GM20000 (cell line): ENCODE measurements around the gene HS6ST3.

Experiments
- DNase-seq: peaks from one replicate; pipeline ENCODE4 v3.0.0; 2012; ENCODE audit warnings: low spot score
- TF ChIP-seq, protein P1 (sequence below): IDR thresholded peaks from 2 replicates; pipeline ENCODE4 v1.5.1; 2012; ENCODE audit warnings: mild to moderate bottlenecking, control low read depth; ENCODE audit errors: extremely low read depth, missing control alignments

HS6ST3 gene

DNA sequence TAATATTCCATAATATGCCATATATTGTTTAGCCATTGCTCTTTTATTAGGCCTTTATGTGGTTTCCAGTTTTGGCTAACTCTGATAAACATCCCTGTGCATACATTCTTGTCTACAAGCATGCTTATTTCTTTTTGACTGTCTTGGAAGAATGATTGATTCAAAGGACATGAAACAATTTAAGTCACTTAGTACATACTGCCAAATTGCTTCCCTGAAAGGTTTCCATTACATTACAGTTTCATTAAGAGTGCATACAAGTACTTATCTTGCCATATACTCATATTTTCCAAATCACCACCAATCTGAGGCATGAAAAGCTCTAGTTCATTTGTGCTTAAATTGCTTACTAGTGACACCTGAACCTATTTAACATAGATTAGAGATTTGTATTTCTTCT lies 790.5 kb downstream of the HS6ST3 start:
- TF ChIP-seq, protein P1, sequence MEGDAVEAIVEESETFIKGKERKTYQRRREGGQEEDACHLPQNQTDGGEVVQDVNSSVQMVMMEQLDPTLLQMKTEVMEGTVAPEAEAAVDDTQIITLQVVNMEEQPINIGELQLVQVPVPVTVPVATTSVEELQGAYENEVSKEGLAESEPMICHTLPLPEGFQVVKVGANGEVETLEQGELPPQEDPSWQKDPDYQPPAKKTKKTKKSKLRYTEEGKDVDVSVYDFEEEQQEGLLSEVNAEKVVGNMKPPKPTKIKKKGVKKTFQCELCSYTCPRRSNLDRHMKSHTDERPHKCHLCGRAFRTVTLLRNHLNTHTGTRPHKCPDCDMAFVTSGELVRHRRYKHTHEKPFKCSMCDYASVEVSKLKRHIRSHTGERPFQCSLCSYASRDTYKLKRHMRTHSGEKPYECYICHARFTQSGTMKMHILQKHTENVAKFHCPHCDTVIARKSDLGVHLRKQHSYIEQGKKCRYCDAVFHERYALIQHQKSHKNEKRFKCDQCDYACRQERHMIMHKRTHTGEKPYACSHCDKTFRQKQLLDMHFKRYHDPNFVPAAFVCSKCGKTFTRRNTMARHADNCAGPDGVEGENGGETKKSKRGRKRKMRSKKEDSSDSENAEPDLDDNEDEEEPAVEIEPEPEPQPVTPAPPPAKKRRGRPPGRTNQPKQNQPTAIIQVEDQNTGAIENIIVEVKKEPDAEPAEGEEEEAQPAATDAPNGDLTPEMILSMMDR: no peak
- no peak for DNase-seq
